Naive thymus-derived CD4-positive, alpha-beta T cell (primary cell): Measurements from ENCODE around the gene SLC17A8. TPM values are rescaled to one million over a fixed set of nuclear protein-coding genes. Genes with fewer than 3 reads are reported as not detected.

Source experiments
- ATAC-seq: fragments of 150-1000 bp; cut with Tn5 transposase; 2 replicates; pipeline ENCODE4 v1.10.0; 2021; ENCODE audit warnings: mild to moderate bottlenecking, moderate library complexity
- CTCF ChIA-PET: fragments of 350-600 bp; sonication (Branson Sonifier 250); formaldehyde crosslinking; loops from one replicate; lab custom pipeline; 2021; ENCODE audit warnings: antibody characterized with exemption; lab: Charles Lee
- POLR2A ChIA-PET: fragments of 350-600 bp; sonication (Branson Sonifier 250); formaldehyde crosslinking; loops from one replicate; lab custom pipeline; 2021; ENCODE audit warnings: antibody characterized with exemption, inconsistent platforms; lab: Charles Lee
- DNase-seq, 9 donors: peaks; one replicate each; pipeline versions ENCODE4 v3.0.0 to v3.0.0-alpha.2; 2020 to 2022; ENCODE audit warnings: mixed read lengths in 1 of 9
- H3K27ac ChIP-seq: one replicate; pipeline ENCODE4 v1.7.0; 2013; ENCODE audit warnings: mild to moderate bottlenecking, low read depth, low read length, moderate library complexity
- H3K27me3 ChIP-seq, 2 donors: one replicate each; pipeline ENCODE4 v1.7.0; 2013; ENCODE audit warnings: low read length in 2 of 2, mild to moderate bottlenecking in 2 of 2, moderate library complexity in 2 of 2; ENCODE audit not compliant: control insufficient read depth in 2 of 2, insufficient read depth in 2 of 2
- H3K36me3 ChIP-seq, 3 experiments: 1 replicate in 2 of 3; 2 replicates in 1 of 3; pipeline ENCODE4 v1.7.0; 2013; ENCODE audit warnings: low read length in 3 of 3, mild to moderate bottlenecking in 3 of 3, moderate library complexity in 1 of 3; ENCODE audit not compliant: insufficient read depth in 3 of 3, control insufficient read depth in 2 of 3
- H3K4me1 ChIP-seq, 2 donors: one replicate each; pipeline ENCODE4 v1.7.0; 2013; ENCODE audit warnings: low read length in 2 of 2, mild to moderate bottlenecking in 2 of 2, moderate library complexity in 1 of 2; ENCODE audit not compliant: control insufficient read depth in 2 of 2, insufficient read depth in 2 of 2
- H3K4me3 ChIP-seq: 2 replicates; pipeline ENCODE4 v1.7.0; 2013; ENCODE audit warnings: mild to moderate bottlenecking, low read length
- H3K9me3 ChIP-seq, 3 experiments: 1 replicate in 2 of 3; 2 replicates in 1 of 3; pipeline ENCODE4 v1.7.0; 2013; ENCODE audit warnings: low read length in 3 of 3; ENCODE audit not compliant: control insufficient read depth in 2 of 3
- H3K27ac Mint-ChIP-seq, 9 donors: one replicate each; pipeline ENCODE4 v1.8.0; 2020 to 2022; ENCODE audit warnings: mixed read lengths in 9 of 9, mild to moderate bottlenecking in 8 of 9, moderate library complexity in 5 of 9, inconsistent platforms in 2 of 9
- H3K27me3 Mint-ChIP-seq, 5 donors: one replicate each; pipeline ENCODE4 v1.8.0; 2021 to 2022; ENCODE audit warnings: mixed read lengths in 5 of 5, mild to moderate bottlenecking in 1 of 5
- H3K36me3 Mint-ChIP-seq, 5 donors: one replicate each; pipeline ENCODE4 v1.8.0; 2020 to 2022; ENCODE audit warnings: mixed read lengths in 5 of 5, mild to moderate bottlenecking in 3 of 5, inconsistent platforms in 1 of 5
- H3K4me1 Mint-ChIP-seq, 7 donors: one replicate each; pipeline ENCODE4 v1.8.0; 2020 to 2022; ENCODE audit warnings: mixed read lengths in 7 of 7, mild to moderate bottlenecking in 3 of 7, inconsistent platforms in 1 of 7
- H3K4me3 Mint-ChIP-seq, 10 donors: one replicate each; pipeline ENCODE4 v1.8.0; 2020 to 2022; ENCODE audit warnings: mild to moderate bottlenecking in 10 of 10, mixed read lengths in 10 of 10, moderate library complexity in 6 of 10, inconsistent platforms in 2 of 10
- H3K9me3 Mint-ChIP-seq, 11 donors: one replicate each; pipeline ENCODE4 v1.8.0; 2020 to 2022; ENCODE audit warnings: mixed read lengths in 11 of 11, mild to moderate bottlenecking in 4 of 11, inconsistent platforms in 1 of 11, moderate library complexity in 1 of 11
- intact Hi-C, 2 donors: fragments of 100-400 bp; cut with micrococcal nuclease; formaldehyde crosslinking; loops; one replicate each; pipeline ENCODE4 v1.15.1; 2023
- polyA plus RNA-seq, 2 donors: library from polyadenylated mRNA; unstranded; fragments of 300-500 nt; fragmentation: Illumina TruSeq; gene quantifications; one replicate each; pipeline ENCODE4 v1.2.3, GENCODE V29; 2021
- total RNA-seq, 6 experiments: library from RNA in 5 of 6; stranded (reverse) in 5 of 6; gene quantifications; 1 replicate in 5 of 6; 2 replicates in 1 of 6; pipeline ENCODE4 v1.2.3 and lab custom pipeline; 2021 to 2026

The SLC17A8 gene
- total and polyA plus RNA-seq, 7 experiments from 2014 or later, result not detected

- Mint-ChIP-seq H3K4me1 (no peaks in the 10 kb centered on the region), H3K9me3 (peaks cover 0 to 4% (median 0%) of the 10 kb centered on the region in 11 donors), H3K27ac (no peak overlapping the region), H3K27me3 (peaks cover 3 to 12% (median 8%) of the 10 kb centered on the region in 5 donors), H3K4me3 (no peak overlapping the region), H3K36me3 (peaks cover 0 to 4% (median 0%) of the 10 kb centered on the region in 5 donors)
- no peak overlapping the region for H3K4me3 ChIP-seq
- DNase-seq, result no peak
- ChIA-PET CTCF (interaction anchor here (0.7 kb wide), 1 partner anchor 74 kb away, joined by 3 read pairs; no protein-coding TSS in a partner anchor), POLR2A (no interaction called here)
- no peak for ATAC-seq
- no peaks in the 10 kb centered on the region for H3K36me3 ChIP-seq
- no peaks in the 10 kb centered on the region for H3K4me1 ChIP-seq
- no peaks in the 10 kb centered on the region for H3K27me3 ChIP-seq
- H3K27ac ChIP-seq, result no peak overlapping the region
- no peaks in the 10 kb centered on the region for H3K9me3 ChIP-seq
- intact Hi-C loops, result no loop called here
Observed at GRCh38 chr12:100372853-100373640, 16.2 kb downstream of the SLC17A8 start.

- Histone ChIP-seq H3K27me3 (no peaks in the 10 kb centered on the region), H3K4me1 (no peaks in the 10 kb centered on the region), H3K36me3 (no peaks in the 10 kb centered on the region), H3K27ac (no peak overlapping the region), H3K9me3 (no peaks in the 10 kb centered on the region), H3K4me3 (no peak overlapping the region)
- no peak overlapping the region for H3K27ac Mint-ChIP-seq
- DNase-seq, result no peak
- ChIA-PET CTCF (no interaction called here), POLR2A (no interaction called here)
- H3K36me3 Mint-ChIP-seq, result no peaks in the 10 kb centered on the region
- no peaks in the 10 kb centered on the region for H3K4me1 Mint-ChIP-seq
- intact Hi-C loops, result no loop called here
- ATAC-seq, result no peak
- H3K27me3 Mint-ChIP-seq, result peaks cover 4 to 8% (median 7%) of the 10 kb centered on the region in 5 donors
- no peaks in the 10 kb centered on the region for H3K9me3 Mint-ChIP-seq
- H3K4me3 Mint-ChIP-seq, result no peak overlapping the region
Observed at GRCh38 chr12:100375038-100375735, 18.3 kb downstream of the SLC17A8 start.

- ATAC-seq (no peak), DNase-seq (no peak)
- Histone ChIP-seq H3K27ac (no peak overlapping the region), H3K36me3 (no peaks in the 10 kb centered on the region), H3K27me3 (no peaks in the 10 kb centered on the region), H3K4me3 (no peak overlapping the region), H3K9me3 (no peaks in the 10 kb centered on the region), H3K4me1 (no peaks in the 10 kb centered on the region)
- Mint-ChIP-seq H3K9me3 (no peaks in the 10 kb centered on the region), H3K36me3 (no peaks in the 10 kb centered on the region), H3K4me1 (no peaks in the 10 kb centered on the region), H3K27me3 (peaks cover 4 to 8% (median 7%) of the 10 kb centered on the region in 5 donors), H3K27ac (no peak overlapping the region), H3K4me3 (no peak overlapping the region)
- intact Hi-C loops, result no loop called here
- POLR2A ChIA-PET, result no interaction called here
- CTCF ChIA-PET, result no interaction called here
Observed at GRCh38 chr12:100376161-100376560, 19.3 kb downstream of the SLC17A8 start.

- H3K4me3 Mint-ChIP-seq, result no peak overlapping the region
- ChIA-PET CTCF (no interaction called here), POLR2A (interaction anchor here (0.6 kb wide), 1 partner anchor 271 kb away, joined by 3 read pairs; no protein-coding TSS in a partner anchor)
- H3K36me3 Mint-ChIP-seq, result no peaks in the 10 kb centered on the region
- H3K27me3 Mint-ChIP-seq, result peaks cover 0 to 6% (median 0%) of the 10 kb centered on the region in 5 donors
- DNase-seq (no peak), ATAC-seq (no peak)
- H3K27me3 ChIP-seq, result no peaks in the 10 kb centered on the region
- peaks cover 0 to 1% (median 0%) of the 10 kb centered on the region in 11 donors for H3K9me3 Mint-ChIP-seq
- no peaks in the 10 kb centered on the region for H3K4me1 Mint-ChIP-seq
- no peaks in the 10 kb centered on the region for H3K36me3 ChIP-seq
- no peak overlapping the region for H3K4me3 ChIP-seq
- H3K27ac ChIP-seq, result no peak overlapping the region
- intact Hi-C loops, result no loop called here
- no peaks in the 10 kb centered on the region for H3K9me3 ChIP-seq
- H3K4me1 ChIP-seq, result no peaks in the 10 kb centered on the region
- H3K27ac Mint-ChIP-seq, result no peak overlapping the region
Observed at GRCh38 chr12:100381379-100381778, 24.5 kb downstream of the SLC17A8 start.

- H3K9me3 ChIP-seq, result no peaks in the 10 kb centered on the region
- H3K27me3 ChIP-seq, result no peaks in the 10 kb centered on the region
- H3K27me3 Mint-ChIP-seq, result peaks cover 0 to 11% (median 5%) of the 10 kb centered on the region in 5 donors
- no peak for DNase-seq
- no peak overlapping the region for H3K27ac Mint-ChIP-seq
- no peaks in the 10 kb centered on the region for H3K36me3 ChIP-seq
- no peaks in the 10 kb centered on the region for H3K4me1 ChIP-seq
- no peak for ATAC-seq
- ChIA-PET POLR2A (no interaction called here), CTCF (no interaction called here)
- intact Hi-C loops, result no loop called here
- peaks cover 0 to 1% (median 0%) of the 10 kb centered on the region in 11 donors for H3K9me3 Mint-ChIP-seq
- no peak overlapping the region for H3K4me3 Mint-ChIP-seq
- no peak overlapping the region for H3K27ac ChIP-seq
- H3K36me3 Mint-ChIP-seq, result no peaks in the 10 kb centered on the region
- no peaks in the 10 kb centered on the region for H3K4me1 Mint-ChIP-seq
- no peak overlapping the region for H3K4me3 ChIP-seq
Observed at GRCh38 chr12:100382338-100382737, 25.5 kb downstream of the SLC17A8 start.

- Mint-ChIP-seq H3K36me3 (no peaks in the 10 kb centered on the region), H3K27ac (no peak overlapping the region), H3K27me3 (peaks cover 0 to 10% (median 6%) of the 10 kb centered on the region in 5 donors), H3K4me1 (no peaks in the 10 kb centered on the region), H3K4me3 (no peak overlapping the region), H3K9me3 (peaks cover 0 to 1% (median 0%) of the 10 kb centered on the region in 11 donors)
- H3K36me3 ChIP-seq, result no peaks in the 10 kb centered on the region
- intact Hi-C loops, result no loop called here
- POLR2A ChIA-PET, result no interaction called here
- ATAC-seq (no peak), DNase-seq (no peak)
- CTCF ChIA-PET, result no interaction called here
- no peaks in the 10 kb centered on the region for H3K9me3 ChIP-seq
- H3K4me3 ChIP-seq, result no peak overlapping the region
- no peak overlapping the region for H3K27ac ChIP-seq
- no peaks in the 10 kb centered on the region for H3K4me1 ChIP-seq
- H3K27me3 ChIP-seq, result no peaks in the 10 kb centered on the region
Observed at GRCh38 chr12:100383586-100384558, 27.0 kb downstream of the SLC17A8 start.
